GM12864 (cell line): ENCODE data around the gene MRGPRE.

ENCODE experiments used
- DNase-seq: peaks from one replicate; pipeline ENCODE4 v3.0.0-alpha.2; 2011; ENCODE audit warnings: low read depth
- H3K4me3 ChIP-seq: 2 replicates; pipeline ENCODE4 v1.5.1; 2011; ENCODE audit warnings: mild to moderate bottlenecking, low read depth, low read length, control low read depth
- TF ChIP-seq, protein P1 (sequence below): IDR thresholded peaks from 2 replicates; pipeline ENCODE4 v1.5.1; 2011; ENCODE audit warnings: low read depth, mild to moderate bottlenecking, moderate library complexity, low read length, control low read depth, inconsistent platforms; ENCODE audit errors: missing control alignments

MRGPRE gene

DNA sequence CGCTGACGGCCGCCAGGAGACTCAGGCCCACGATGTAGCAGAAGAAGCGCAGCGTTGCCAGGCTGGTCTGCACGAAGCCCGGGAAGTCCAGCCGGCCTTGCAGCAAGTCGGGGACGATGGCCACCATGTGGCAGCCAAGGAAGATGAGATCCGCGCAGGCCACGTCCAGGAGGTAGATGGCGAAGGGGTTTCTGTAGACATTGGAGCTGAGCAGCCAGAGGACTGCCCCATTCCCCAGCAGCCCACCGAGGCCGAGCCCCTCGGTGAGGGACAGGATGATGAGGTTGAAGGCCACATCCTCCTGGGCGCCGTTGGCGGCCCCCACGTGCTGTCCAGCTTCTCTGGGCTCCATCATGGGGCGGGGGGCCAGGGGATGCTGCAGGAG, 3.8 kb downstream of the MRGPRE start:
- TF ChIP-seq, protein P1, sequence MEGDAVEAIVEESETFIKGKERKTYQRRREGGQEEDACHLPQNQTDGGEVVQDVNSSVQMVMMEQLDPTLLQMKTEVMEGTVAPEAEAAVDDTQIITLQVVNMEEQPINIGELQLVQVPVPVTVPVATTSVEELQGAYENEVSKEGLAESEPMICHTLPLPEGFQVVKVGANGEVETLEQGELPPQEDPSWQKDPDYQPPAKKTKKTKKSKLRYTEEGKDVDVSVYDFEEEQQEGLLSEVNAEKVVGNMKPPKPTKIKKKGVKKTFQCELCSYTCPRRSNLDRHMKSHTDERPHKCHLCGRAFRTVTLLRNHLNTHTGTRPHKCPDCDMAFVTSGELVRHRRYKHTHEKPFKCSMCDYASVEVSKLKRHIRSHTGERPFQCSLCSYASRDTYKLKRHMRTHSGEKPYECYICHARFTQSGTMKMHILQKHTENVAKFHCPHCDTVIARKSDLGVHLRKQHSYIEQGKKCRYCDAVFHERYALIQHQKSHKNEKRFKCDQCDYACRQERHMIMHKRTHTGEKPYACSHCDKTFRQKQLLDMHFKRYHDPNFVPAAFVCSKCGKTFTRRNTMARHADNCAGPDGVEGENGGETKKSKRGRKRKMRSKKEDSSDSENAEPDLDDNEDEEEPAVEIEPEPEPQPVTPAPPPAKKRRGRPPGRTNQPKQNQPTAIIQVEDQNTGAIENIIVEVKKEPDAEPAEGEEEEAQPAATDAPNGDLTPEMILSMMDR = no peak
- no peak overlapping the region for H3K4me3 ChIP-seq
- no peak for DNase-seq

DNA sequence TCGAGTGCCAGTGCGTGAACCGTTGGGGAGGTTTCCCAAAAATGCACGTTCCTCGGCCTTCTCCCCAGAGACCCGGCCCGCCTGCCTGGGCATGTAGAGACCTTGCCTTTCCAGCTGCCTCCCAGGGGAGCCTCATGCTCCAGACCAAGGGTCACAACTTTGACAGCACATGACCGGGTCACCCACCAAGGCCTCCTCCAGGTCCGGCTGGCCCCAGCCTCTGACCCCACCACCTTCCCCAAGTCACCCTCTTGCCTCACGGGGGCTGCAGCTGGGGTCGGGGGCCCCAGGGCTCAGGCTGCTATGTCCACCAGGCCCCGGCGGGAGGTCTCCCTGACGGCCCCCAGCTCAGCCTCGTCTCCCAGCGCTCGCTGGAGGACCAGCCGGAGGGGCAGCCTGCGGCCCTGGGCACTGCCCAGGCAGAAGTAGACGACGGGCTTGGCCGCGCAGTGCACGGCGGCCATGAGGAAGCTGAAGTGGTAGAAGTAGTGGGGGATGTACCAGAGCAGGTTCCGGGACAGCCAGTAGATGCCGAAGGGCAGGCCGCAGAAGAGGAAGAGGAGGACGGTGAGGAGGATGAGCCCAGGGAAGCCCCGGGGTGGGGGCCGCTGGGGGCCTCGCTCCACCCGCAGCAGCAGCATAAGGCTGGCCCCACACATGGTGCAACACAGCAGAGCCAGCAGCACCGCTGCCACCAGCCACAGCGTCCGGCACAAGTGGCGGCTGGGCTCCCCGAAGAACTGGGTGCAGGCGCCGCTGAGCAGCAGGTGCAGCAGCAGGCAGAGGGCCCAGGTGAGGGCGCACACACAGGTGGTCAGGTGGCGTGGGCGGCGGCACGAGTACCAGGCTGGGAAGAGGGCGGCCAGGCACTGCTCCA, 4.4 kb downstream of the MRGPRE start:
- H3K4me3 ChIP-seq = no peak overlapping the region
- no peak for DNase-seq
- TF ChIP-seq, protein P1 = no peak

DNA sequence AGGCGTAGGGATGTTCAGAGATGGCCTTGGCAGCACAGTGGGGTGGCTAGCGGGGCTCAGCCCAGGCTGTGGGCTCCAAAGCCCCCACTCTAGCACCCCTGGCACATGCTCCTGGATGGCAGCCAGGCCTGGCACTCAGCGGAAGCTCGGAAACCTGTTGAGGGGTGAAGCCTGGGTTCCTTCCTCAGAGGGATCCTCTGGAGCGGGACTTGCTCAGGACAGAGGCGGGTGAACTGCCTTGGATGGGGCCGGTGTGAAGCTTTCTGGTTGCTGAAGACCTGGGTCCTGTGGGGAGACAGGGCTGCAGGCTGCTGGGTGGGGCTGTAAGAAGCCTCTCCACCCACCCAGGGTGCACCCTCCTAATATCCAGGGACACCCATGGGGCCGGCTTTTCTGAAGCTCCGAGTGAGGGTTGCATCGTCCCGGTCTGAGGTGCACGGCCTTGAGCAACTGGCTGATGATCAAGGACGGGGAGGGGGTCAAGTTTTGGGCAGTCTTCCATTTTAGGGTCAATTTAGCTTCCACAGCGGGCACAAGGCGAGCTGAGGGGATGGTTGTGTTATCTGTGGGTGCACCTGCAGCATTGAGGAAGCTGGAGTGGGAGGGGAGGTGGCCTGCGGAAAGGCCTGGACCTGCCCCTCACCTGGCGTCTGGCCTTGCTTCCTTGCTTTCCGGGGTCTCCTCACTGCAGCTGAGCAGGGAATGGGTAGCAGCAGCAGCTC, 5.2 kb downstream of the MRGPRE start:
- DNase-seq = no peak
- TF ChIP-seq, protein P1 = no peak
- no peak overlapping the region for H3K4me3 ChIP-seq

DNA sequence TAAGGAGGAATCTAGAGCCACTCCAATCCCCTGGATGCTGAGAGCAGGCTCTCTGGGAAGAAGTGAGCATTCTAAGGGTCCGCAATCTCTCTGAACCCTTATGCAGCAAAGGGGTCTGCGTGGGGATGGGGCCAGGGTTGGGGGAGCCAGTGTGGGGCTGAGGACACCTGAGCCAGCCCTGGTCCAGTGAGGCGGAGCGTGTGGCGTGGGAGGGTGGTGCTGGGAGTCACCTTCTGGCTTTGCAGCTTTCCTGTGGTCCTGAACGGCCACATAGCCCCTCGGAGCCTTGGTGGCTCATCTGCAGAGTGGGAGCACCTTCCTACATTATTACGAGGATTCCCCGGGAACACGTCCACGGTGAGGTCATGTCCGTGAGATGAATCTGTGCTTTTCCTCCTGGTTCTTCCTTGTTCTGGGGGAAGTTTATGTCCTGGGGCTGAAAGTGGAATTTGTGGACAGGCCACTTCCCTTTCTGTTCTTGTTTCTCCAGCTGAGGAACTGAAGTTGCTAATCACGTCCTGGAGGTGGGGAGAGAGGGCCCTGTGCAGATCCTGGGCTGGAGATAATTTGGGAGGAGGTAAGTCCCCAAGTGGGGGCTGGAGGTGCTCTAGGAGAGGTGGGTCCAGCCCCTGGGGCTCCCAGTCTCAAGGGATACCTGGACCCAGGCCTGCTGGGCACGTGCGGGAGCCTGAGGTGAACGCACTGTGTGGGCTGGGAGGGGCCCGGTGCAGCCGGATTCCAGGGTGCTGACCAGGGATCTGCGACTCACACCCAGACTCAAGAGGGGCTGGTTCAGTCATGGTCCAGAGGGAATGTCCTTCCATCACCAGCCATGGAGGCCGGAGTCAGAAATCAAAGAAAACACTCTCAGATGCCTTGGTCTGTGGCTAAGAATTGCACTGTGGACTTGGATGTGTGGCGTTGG, 6.1 kb downstream of the MRGPRE start:
- no peak for DNase-seq
- TF ChIP-seq, protein P1 = no peak
- no peak overlapping the region for H3K4me3 ChIP-seq

DNA sequence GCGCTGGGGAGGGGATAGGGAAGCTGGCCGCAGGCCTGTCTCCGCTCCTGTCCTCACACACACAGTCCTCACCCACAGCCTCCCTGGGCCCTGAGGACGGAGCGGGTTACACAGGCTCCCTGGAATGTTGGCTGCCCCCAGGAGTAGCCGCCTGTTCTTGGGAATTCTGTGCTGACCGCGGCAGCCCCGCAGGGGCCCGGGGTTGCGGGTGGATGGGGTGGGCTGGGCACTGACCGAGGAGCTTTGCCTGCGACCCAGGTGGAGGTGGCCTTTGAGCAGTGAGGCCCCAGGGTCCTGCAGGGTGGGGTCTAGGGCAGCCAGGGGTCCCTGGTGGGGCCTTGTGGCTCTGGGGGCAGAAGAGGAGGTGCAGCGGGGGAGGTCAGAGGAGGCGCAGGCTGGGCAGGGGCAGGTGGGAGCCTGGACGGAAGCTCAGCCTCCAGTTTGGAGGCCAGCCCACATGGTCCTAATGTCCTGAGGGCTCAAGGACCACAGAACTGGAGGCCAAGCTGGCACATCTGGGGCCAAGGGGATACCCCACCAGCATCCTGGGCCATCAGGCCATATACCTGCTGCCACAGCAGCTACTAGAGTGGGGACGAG, 7.0 kb downstream of the MRGPRE start:
- no peak for DNase-seq
- TF ChIP-seq, protein P1 = no peak
- no peak overlapping the region for H3K4me3 ChIP-seq

DNA sequence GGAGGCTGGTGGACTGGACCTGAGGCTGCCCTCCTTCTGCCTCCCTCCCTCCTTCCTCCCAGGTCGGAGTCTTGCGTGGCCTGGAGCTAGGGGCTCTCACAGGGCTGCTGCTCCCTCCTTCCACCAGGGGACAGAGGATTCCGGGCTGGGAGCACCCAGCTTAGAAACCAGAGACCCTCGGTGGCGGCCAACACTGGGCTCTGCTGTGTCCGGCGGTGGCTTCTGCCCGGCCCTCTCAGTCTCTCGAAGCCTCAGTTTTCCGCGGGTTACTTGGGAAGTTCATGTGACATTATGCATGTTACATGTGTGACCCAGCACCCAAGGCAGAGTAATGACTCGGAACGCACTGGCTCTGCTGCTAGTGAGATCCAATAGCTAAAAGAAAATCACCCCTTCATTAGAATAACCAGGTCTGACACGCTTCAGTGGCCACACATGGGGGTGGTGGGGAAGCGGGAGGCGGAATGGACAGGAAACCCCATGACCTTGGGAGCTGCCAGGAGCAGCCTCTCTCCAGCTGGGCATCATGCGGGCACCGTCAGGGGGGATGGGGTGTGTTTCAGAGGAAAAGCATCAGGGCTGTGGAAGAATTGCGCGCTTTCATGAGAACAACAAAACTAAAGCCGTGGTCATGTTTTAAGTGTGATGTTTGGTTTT, 7.7 kb downstream of the MRGPRE start:
- TF ChIP-seq, protein P1 = no peak
- DNase-seq = no peak
- no peak overlapping the region for H3K4me3 ChIP-seq
